Lower leg skin (tissue), 4 donors: ENCODE measurements around the gene LMF1. TPM values are rescaled to one million over a fixed set of nuclear protein-coding genes. Genes with fewer than 3 reads are reported as not detected.

Experiments used
- DNase-seq, 2 donors: peaks; one replicate each; pipeline ENCODE4 v3.0.0-alpha.2; 2019; ENCODE audit warnings: low spot score in 2 of 2
- H3K4me3 ChIP-seq: fragments of 200-600 bp; sonication (generic); 2 replicates; pipeline ENCODE4 v1.5.1; 2017; ENCODE audit warnings: mild to moderate bottlenecking, low read depth; ENCODE audit not compliant: poor library complexity, severe bottlenecking
- CTCF ChIP-seq, 3 donors: fragments of 450-650 bp; IDR thresholded peaks; one replicate each; pipeline ENCODE4 v1.5.1; 2016; ENCODE audit warnings: antibody characterized with exemption in 3 of 3, mild to moderate bottlenecking in 3 of 3, moderate library complexity in 2 of 3
- POLR2A ChIP-seq, 2 donors: fragments of 450-650 bp; IDR thresholded peaks; one replicate each; pipeline ENCODE4 v1.6.1; 2016 to 2017; ENCODE audit warnings: antibody characterized with exemption in 2 of 2, mild to moderate bottlenecking in 1 of 2, moderate library complexity in 1 of 2
- WGBS, 2 donors: methylation state at CpG; one replicate each; pipeline ENCODE4 v1.1.5; 2018; 5-methylcytosine and 5-hydroxymethylcytosine counted together
- intact Hi-C: fragments of 100-400 bp; cut with DNase I; formaldehyde crosslinking; loops from one replicate; pipeline ENCODE4 v1.15.0; 2023; ENCODE audit warnings: low total_unique reads
- total RNA-seq, 4 donors: library from RNA; depleted of rRNA; stranded (reverse); fragments of >200 nt; gene quantifications; one replicate each; pipeline ENCODE4 v1.1.0, GENCODE V29; 2016

The LMF1 gene
- total RNA-seq, 4 donors from 2014 or later, result 31.3 to 68.3 (median 50.3) TPM

- TF ChIP-seq CTCF (IDR thresholded peaks at IDR 0.05), result no peak
- no peak for TF ChIP-seq POLR2A (IDR thresholded peaks at IDR 0.05)
- no peak for DNase-seq
- no peak overlapping the region for H3K4me3 ChIP-seq
- 85 to 90% methylated on average over 6 to 8 of the region's 8 CpGs for WGBS, 2 donors
- intact Hi-C loops, result no loop called here
These were observed 43.4 kb upstream of the LMF1 start for GRCh38 chr16:1014221-1014620.

- intact Hi-C loops, result no loop called here
- WGBS, 2 donors, result 66 to 77% methylated on average over 3 to 8 of the region's 8 CpGs
- no peak overlapping the region for H3K4me3 ChIP-seq
- no peak for DNase-seq
- TF ChIP-seq CTCF (IDR thresholded peaks at IDR 0.05) (no peak), POLR2A (IDR thresholded peaks at IDR 0.05) (no peak)
These were observed 42.8 kb upstream of the LMF1 start for GRCh38 chr16:1013593-1013900.

- intact Hi-C loops, result no loop called here
- no peak overlapping the region for H3K4me3 ChIP-seq
- TF ChIP-seq CTCF (IDR thresholded peaks at IDR 0.05) (no peak), POLR2A (IDR thresholded peaks at IDR 0.05) (no peak)
- 62 to 85% methylated on average over 18 to 19 of the region's 28 CpGs for WGBS, 2 donors
- DNase-seq, result no peak
These were observed 42.2 kb upstream of the LMF1 start for GRCh38 chr16:1012722-1013592.

- no peak for DNase-seq
- intact Hi-C loops, result no loop called here
- WGBS, 2 donors, result 70 to 73% methylated on average over 19 of the region's 19 CpGs
- no peak overlapping the region for H3K4me3 ChIP-seq
- no peak for TF ChIP-seq CTCF (IDR thresholded peaks at IDR 0.05)
- TF ChIP-seq POLR2A (IDR thresholded peaks at IDR 0.05), result no peak
These were observed 41.4 kb upstream of the LMF1 start for GRCh38 chr16:1012135-1012534.

- TF ChIP-seq CTCF (IDR thresholded peaks at IDR 0.05), result no peak
- TF ChIP-seq POLR2A (IDR thresholded peaks at IDR 0.05), result no peak
- no peak overlapping the region for H3K4me3 ChIP-seq
- intact Hi-C loops, result no loop called here
- 83 to 85% methylated on average over 34 to 36 of the region's 37 CpGs for WGBS, 2 donors
- no peak for DNase-seq
These were observed 40.7 kb upstream of the LMF1 start for GRCh38 chr16:1011316-1012082.
